Thoracic aorta (tissue), 2 donors: Measurements from ENCODE around the gene CCL8. TPM values are rescaled to one million over a fixed set of nuclear protein-coding genes. Genes with fewer than 3 reads are reported as not detected.

Experiments used
- ATAC-seq: fragments of 150-250 bp; one replicate; pipeline ENCODE4 v1.8.0; 2017; ENCODE audit warnings: low read depth; ENCODE audit not compliant: insufficient number of reproducible peaks, low FRiP score
- DNase-seq: peaks from one replicate; pipeline ENCODE4 v3.0.0-alpha.2; 2020; ENCODE audit warnings: low spot score
- H3K27ac ChIP-seq, 2 donors: fragments of 200-600 bp; sonication (generic); 1 replicate in 1 of 2; 2 replicates in 1 of 2; pipeline ENCODE4 v1.5.1; 2016; ENCODE audit warnings: mild to moderate bottlenecking in 2 of 2, moderate library complexity in 2 of 2
- H3K27me3 ChIP-seq: fragments of 200-600 bp; sonication (generic); replicated peaks from 2 replicates; pipeline ENCODE4 v1.6.0; 2016; ENCODE audit warnings: mild to moderate bottlenecking; ENCODE audit not compliant: insufficient read depth
- H3K36me3 ChIP-seq: fragments of 200-600 bp; sonication (generic); one replicate; pipeline ENCODE4 v1.5.1; 2016
- H3K4me1 ChIP-seq, 2 donors: fragments of 200-600 bp; sonication (generic); 1 replicate in 1 of 2; 2 replicates in 1 of 2; pipeline versions ENCODE4 v1.5.1 to v1.6.0; 2016; ENCODE audit warnings: low read depth in 2 of 2, mild to moderate bottlenecking in 1 of 2; ENCODE audit not compliant: control insufficient read depth in 1 of 2
- H3K4me3 ChIP-seq: fragments of 200-600 bp; sonication (generic); 2 replicates; pipeline ENCODE4 v1.5.1; 2016; ENCODE audit warnings: mild to moderate bottlenecking
- H3K9me3 ChIP-seq: fragments of 200-600 bp; sonication (generic); 2 replicates; pipeline ENCODE4 v1.5.1; 2016
- CTCF ChIP-seq: fragments of 200-600 bp; sonication (generic); IDR thresholded peaks from one replicate; pipeline ENCODE4 v1.5.1; 2019; ENCODE audit warnings: antibody characterized with exemption
- total RNA-seq, 2 donors: library from RNA; depleted of rRNA; stranded (reverse); fragments of >200 nt; gene quantifications; one replicate each; pipeline versions ENCODE4 v1.1.0 to v1.2.3, GENCODE V29; 2016

Gene CCL8
- total RNA-seq, 2 donors from 2014 or later: 2.5 to 3.7 TPM

GRCh38 chr17:34364751-34365150 lies 45.5 kb downstream of the CCL8 start:
- no peaks in the 10 kb centered on the region for H3K4me1 ChIP-seq
- no peaks in the 10 kb centered on the region for H3K36me3 ChIP-seq
- no peak for ATAC-seq
- H3K4me3 ChIP-seq: no peak overlapping the region
- TF ChIP-seq CTCF: no peak
- H3K27me3 ChIP-seq: no peaks in the 10 kb centered on the region
- H3K27ac ChIP-seq: no peak overlapping the region
- no peaks in the 10 kb centered on the region for H3K9me3 ChIP-seq
- no peak for DNase-seq

DNA sequence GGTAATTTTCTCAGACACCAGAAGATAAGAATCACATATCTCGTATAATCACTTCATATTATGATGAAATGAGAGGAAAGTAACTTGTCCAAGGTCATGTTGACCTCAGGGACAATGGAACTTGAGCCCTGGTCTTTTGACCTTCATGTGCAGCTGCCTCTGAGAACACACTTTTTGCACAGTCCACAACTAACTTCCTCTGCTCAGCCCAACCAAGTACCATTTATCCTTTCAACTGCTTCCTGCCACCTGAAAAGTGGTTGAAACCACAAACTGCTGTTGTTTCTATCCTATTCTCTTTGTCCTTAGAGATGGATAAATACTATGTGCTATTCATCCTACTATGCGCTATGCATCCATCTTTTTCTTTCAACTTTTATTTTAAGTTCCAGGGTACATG lies 46.1 kb downstream of the CCL8 start:
- Histone ChIP-seq H3K4me1 (no peaks in the 10 kb centered on the region), H3K4me3 (no peak overlapping the region), H3K27me3 (no peaks in the 10 kb centered on the region), H3K36me3 (no peaks in the 10 kb centered on the region), H3K27ac (no peak overlapping the region), H3K9me3 (no peaks in the 10 kb centered on the region)
- DNase-seq (no peak), ATAC-seq (no peak)
- TF ChIP-seq CTCF: no peak

- DNase-seq: no peak
- no peak overlapping the region for H3K27ac ChIP-seq
- ATAC-seq: no peak
These were observed 46.8 kb downstream of the CCL8 start for GRCh38 chr17:34366010-34366409.

GRCh38 chr17:34366529-34367107 lies 47.4 kb downstream of the CCL8 start:
- no peak for ATAC-seq

More at GRCh38 chr17:34366010-34366409, 46.8 kb downstream of the CCL8 start:
- no peaks in the 10 kb centered on the region for H3K36me3 ChIP-seq
- no peaks in the 10 kb centered on the region for H3K27me3 ChIP-seq
- no peaks in the 10 kb centered on the region for H3K4me1 ChIP-seq
- no peak overlapping the region for H3K4me3 ChIP-seq
- H3K9me3 ChIP-seq: no peaks in the 10 kb centered on the region
- no peak for TF ChIP-seq CTCF

More at GRCh38 chr17:34366529-34367107, 47.4 kb downstream of the CCL8 start:
- Histone ChIP-seq H3K27me3 (no peaks in the 10 kb centered on the region), H3K27ac (no peak overlapping the region), H3K4me1 (no peaks in the 10 kb centered on the region), H3K36me3 (no peaks in the 10 kb centered on the region), H3K9me3 (no peaks in the 10 kb centered on the region), H3K4me3 (no peak overlapping the region)
- TF ChIP-seq CTCF: no peak
- DNase-seq: no peak
